ENCODE results near the gene SPATA20.

SPATA20 gene

DNA sequence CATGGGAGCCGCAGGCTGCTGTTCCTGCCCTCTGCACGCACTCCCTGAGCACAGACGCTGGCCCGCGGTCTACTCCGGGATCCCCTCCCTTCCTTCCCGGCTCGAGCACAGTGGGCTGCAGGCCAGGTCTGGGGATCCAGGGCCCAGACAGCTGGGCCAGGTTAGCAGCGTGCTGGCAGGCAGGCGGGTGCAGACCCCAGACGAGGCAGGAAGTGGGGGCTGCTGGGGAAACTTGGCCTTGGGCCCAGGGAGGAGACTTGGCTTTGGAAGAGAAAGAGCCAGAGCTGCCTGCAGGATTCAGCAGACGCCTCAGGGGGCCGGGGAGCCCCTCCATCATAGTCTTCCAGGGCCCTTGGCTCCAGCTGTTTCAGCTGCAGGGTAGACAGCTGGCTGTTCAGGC lies 57.5 kb downstream of the SPATA20 start:
- no peak for DNase-seq

DNA sequence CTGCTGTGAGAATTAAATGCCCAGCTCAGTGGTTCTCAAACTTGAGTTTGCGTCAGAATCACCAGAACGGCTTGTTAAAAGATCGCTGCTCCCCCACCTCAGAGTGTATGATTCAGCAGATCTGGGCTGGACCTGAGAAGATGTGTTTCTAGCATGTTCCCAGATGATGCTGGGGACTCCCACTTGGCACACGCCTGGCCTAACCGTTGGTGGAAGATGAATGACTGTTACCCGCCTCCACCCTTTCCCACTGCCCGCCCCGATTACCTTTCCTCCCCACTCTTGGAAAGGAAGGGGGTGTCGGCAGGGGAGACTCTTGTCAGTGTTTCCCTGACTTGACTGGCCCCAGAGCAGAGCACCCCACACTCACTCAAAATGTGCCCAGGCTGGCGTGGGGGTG lies 58.5 kb downstream of the SPATA20 start:
- no peak for DNase-seq

All from inflammatory macrophage treated with lipopolysaccharide for 1 hour (primary cell).